Retinal pigment epithelial cell (primary cell): ENCODE results near the gene TSHZ2.
"Not testable (repeated sequence)": the region's sequence is repeated elsewhere in the genome, so short reads cannot be mapped to it uniquely, and the experiment has no call there.

Experiments
- DNase-seq: peaks from one replicate; pipeline ENCODE4 v3.0.0-alpha.2; 2010; ENCODE audit warnings: low read depth
- H3K4me3 ChIP-seq: 2 replicates; pipeline ENCODE4 v1.5.1; 2011; ENCODE audit warnings: mild to moderate bottlenecking, low read length, control low read depth, moderate library complexity
- CTCF ChIP-seq: conservative IDR thresholded peaks from 2 replicates; pipeline ENCODE4 v1.5.1; 2011; ENCODE audit warnings: low read depth, low read length, control low read depth, inconsistent platforms

TSHZ2 gene

DNA sequence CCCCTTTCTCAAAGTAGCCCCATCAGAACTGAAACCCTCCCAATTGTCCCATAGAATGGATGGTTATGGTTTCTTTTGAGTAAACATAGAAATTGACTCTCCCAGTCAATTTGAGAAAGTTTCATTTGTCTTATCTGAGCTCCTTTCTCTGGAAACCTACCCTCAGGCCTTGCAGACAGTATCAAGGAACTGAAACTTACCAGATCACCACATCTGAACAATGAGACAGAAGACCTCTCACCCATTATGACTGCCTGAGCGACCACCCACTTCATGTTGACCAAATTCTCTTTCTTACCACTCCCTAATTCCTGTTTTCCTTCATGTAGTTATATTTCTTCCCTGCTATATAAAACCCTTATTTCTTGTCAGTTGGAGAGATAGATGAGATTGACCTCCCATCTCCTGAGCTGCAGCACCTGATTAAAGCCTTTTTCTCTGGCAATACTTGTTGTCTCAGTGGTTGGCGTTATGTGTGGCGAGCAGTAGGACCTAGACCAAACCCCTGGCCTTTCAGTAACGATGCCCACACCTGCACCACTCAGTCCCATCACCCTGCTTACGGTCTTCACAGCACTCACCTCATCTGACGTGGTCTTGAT lies 482.6 kb downstream of the TSHZ2 start:
- H3K4me3 ChIP-seq: no peak overlapping the region
- TF ChIP-seq CTCF: no peak
- DNase-seq: no peak

GRCh38 chr20:53463101-53463972 lies 491.2 kb downstream of the TSHZ2 start:
- TF ChIP-seq CTCF: no peak
- DNase-seq: no peak
- H3K4me3 ChIP-seq: no peak overlapping the region

- no peak for TF ChIP-seq CTCF
- H3K4me3 ChIP-seq: no peak overlapping the region
- no peak for DNase-seq
Measured at GRCh38 chr20:53466279-53466678, 494.1 kb downstream of the TSHZ2 start.

GRCh38 chr20:53468587-53468986 lies 496.4 kb downstream of the TSHZ2 start:
- TF ChIP-seq CTCF: no peak
- DNase-seq: no peak
- no peak overlapping the region for H3K4me3 ChIP-seq

GRCh38 chr20:53472859-53473258 lies 500.7 kb downstream of the TSHZ2 start:
- H3K4me3 ChIP-seq: not testable (repeated sequence)

GRCh38 chr20:53480913-53481312 lies 508.8 kb downstream of the TSHZ2 start:
- no peak overlapping the region for H3K4me3 ChIP-seq
- TF ChIP-seq CTCF: no peak
- DNase-seq: no peak

More at GRCh38 chr20:53472859-53473258, 500.7 kb downstream of the TSHZ2 start:
- not testable (repeated sequence) for DNase-seq

GRCh38 chr20:53487461-53488200 lies 515.5 kb downstream of the TSHZ2 start:
- H3K4me3 ChIP-seq: no peak overlapping the region
- no peak for TF ChIP-seq CTCF
- no peak for DNase-seq
